ENCODE measurements around the gene RGS9.
"Not testable (repeated sequence)": the region's sequence is repeated elsewhere in the genome, so short reads cannot be mapped to it uniquely, and the experiment has no call there.

The RGS9 gene

DNA sequence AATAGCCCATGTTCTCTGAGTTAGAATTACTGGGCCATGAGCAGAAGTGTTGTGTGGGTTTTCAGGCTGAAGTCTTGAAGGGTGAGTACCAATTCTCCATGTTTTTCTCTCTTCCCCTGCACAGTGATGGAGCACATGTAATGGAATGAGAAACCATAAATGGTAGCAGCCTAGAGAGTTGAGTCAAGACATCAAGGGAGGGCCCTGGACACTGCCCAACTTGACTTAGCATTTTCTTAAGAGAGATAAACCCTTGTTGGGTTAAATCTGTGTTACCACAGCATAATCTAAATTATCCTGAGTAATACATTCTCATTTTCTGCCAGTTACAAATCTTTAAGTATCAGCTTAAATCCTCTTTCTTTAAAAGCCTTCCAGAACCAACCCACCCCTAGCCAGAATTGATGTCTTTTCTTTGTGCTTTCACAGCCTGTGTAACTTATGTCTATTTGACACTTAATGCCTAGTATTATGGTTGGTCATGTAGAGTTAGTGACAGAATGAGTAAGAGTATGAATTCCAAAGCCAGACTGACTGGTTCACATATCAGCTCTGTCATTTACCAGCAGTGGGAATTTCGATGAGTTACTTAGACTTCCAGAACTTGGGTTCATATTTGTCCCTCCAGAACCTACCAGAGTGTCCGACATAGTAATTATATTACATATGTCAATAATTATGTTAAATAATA is 27.0 kb upstream of the RGS9 start:
- H3K9me3 ChIP-seq (ENCODE audit: control extremely low read depth in 1 of 5, control insufficient read depth in 4 of 5, insufficient read depth in 2 of 5, low read depth in 1 of 5, low read length in 4 of 5), result peaks cover 0 to 10% (median 0%) of the 10 kb centered on the region in 5 experiments
- CTCF ChIA-PET, result no interaction called here
- no CpG with 5 or more reads among the region's 2 CpGs for WGBS (ENCODE audit: insufficient coverage)
- no peak overlapping the region for H3K4me3 ChIP-seq (ENCODE audit: control insufficient read depth in 1 of 7, extremely low read depth in 1 of 7, insufficient read depth in 4 of 7, low read depth in 2 of 7, low read length in 6 of 7)
- POLR2A ChIA-PET, result no interaction called here
- no peaks in the 10 kb centered on the region for H3K27me3 ChIP-seq (replicated peaks in 2 of 5; ENCODE audit: control insufficient read depth in 4 of 5, insufficient read depth in 5 of 5, low read length in 4 of 5)
- peaks cover 1 to 11% (median 4%) of the 10 kb centered on the region in 4 experiments for H3K4me1 ChIP-seq (ENCODE audit: control extremely low read depth in 1 of 4, control insufficient read depth in 4 of 4, insufficient read depth in 4 of 4, low read length in 3 of 4)
- no peak for DNase-seq
- no peak overlapping the region for H3K27ac ChIP-seq (ENCODE audit: insufficient read depth in 1 of 2, low read depth in 1 of 2, low read length in 2 of 2, poor library complexity in 1 of 2, severe bottlenecking in 2 of 2)
- H3K36me3 ChIP-seq (ENCODE audit: control insufficient read depth in 4 of 4, insufficient read depth in 4 of 4, low read length in 3 of 4), result no peaks in the 10 kb centered on the region

DNA sequence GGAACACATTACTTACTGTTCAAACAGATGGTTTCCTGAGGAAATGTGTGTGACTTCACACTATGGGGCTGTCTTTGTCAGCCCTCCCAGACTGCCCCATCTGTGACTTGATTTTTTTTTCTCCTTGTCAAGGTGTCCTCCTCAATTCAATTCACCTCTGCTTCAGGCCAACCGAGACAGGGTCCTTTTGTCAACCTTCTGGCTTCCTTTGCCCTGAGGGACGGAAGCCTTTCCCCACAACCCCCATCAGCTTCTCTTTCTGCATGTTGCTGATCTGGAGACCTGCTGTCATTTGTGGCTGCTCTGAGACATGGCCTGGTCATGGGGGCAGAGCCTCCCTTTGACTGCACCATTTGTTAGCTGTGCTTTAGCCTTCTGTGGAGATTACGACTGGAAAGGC is 21.3 kb upstream of the RGS9 start:
- DNase-seq, result peak; percentile 42 to 93 (median 85)
- ChIA-PET CTCF (interaction anchor here (1.0 to 1.9 kb wide), 2 partner anchors 17 to 19 kb away, joined by 4 to 5 read pairs; no protein-coding TSS in a partner anchor), POLR2A (interaction anchor here (1.0 kb wide), 1 partner anchor 21 kb away, joined by 3 read pairs; the partner anchor contains the start of gene RGS9)
- peaks cover 7 to 27% (median 18%) of the 10 kb centered on the region in 4 experiments for H3K4me1 ChIP-seq (ENCODE audit: control extremely low read depth in 1 of 4, control insufficient read depth in 4 of 4, insufficient read depth in 4 of 4, low read length in 3 of 4)
- no peaks in the 10 kb centered on the region for H3K27me3 ChIP-seq (replicated peaks in 2 of 5; ENCODE audit: control insufficient read depth in 4 of 5, insufficient read depth in 5 of 5, low read length in 4 of 5)
- no peaks in the 10 kb centered on the region for H3K9me3 ChIP-seq (ENCODE audit: control extremely low read depth in 1 of 5, control insufficient read depth in 4 of 5, insufficient read depth in 2 of 5, low read depth in 1 of 5, low read length in 4 of 5)
- H3K36me3 ChIP-seq (ENCODE audit: control insufficient read depth in 4 of 4, insufficient read depth in 4 of 4, low read length in 3 of 4), result no peaks in the 10 kb centered on the region
- peak overlapping the region in 1 of 7 experiments; percentile 48 for H3K4me3 ChIP-seq (ENCODE audit: control insufficient read depth in 1 of 7, extremely low read depth in 1 of 7, insufficient read depth in 4 of 7, low read depth in 2 of 7, low read length in 6 of 7)
- peak overlapping the region in 1 of 2 experiments; percentile 19 for H3K27ac ChIP-seq (ENCODE audit: insufficient read depth in 1 of 2, low read depth in 1 of 2, low read length in 2 of 2, poor library complexity in 1 of 2, severe bottlenecking in 2 of 2)
- WGBS (ENCODE audit: insufficient coverage), result 6% methylated on average over 2 of the region's 3 CpGs

DNA sequence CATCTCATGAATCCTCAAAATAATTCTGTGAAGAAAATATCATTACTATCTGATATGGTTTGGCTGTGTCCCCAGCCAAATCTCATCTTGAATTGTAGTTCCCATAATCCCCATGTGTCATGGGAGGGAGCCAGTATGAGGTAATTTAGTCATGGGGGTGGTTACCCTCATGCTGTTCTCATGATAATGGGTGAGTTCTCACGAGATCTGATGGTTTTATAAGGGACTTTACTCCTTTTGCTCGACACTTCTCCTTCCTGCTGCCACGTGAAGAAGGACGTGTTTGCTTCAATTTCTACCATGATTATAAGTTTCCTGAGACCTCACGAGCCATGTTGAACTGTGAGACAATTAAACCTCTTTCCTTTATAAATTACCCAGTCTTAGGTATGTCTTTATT is 20.7 kb upstream of the RGS9 start:
- 21% methylated on average over 3 of the region's 5 CpGs for WGBS (ENCODE audit: insufficient coverage)
- POLR2A ChIA-PET, result interaction anchor here (1.0 kb wide), 1 partner anchor 21 kb away, joined by 3 read pairs; the partner anchor contains the start of gene RGS9
- CTCF ChIA-PET, result interaction anchor here (1.0 to 1.9 kb wide), 2 partner anchors 18 kb away, joined by 4 to 5 read pairs; no protein-coding TSS in a partner anchor

DNA sequence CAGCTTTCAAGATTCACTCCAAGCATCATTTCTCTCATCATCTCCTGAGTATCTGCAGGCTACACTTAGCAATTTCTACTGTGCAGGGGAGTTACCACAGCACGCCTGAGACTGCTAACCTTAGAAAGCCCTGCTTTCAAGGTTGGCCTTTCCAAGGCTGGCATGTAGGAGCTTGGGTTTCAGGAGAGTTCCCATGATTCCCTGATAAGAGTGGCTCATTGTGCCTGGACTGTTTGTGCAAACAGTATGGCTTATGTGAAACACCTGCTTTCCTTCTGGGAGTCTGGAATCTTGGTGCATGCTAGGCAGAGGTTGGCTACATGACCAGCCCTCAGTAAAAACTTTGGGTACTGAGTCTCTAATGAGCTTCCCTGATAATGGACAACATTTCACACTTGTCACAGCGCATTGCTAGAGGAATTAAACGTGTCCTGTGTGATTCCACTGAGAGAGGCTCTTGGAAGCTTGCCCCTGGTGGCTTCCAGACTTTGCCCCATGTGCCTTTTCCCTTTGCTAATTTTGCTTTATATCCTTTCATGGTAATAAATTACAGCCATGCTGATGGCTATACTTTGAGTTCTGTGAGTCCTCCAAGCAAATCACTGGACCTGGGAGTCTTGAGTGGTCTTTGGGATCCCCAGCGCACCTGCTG is 19.7 kb upstream of the RGS9 start:
- H3K36me3 ChIP-seq (ENCODE audit: control insufficient read depth in 4 of 4, insufficient read depth in 4 of 4, low read length in 3 of 4), result no peaks in the 10 kb centered on the region
- CTCF ChIA-PET, result interaction anchor here (0.7 to 1.9 kb wide), 3 partner anchors 10 to 19 kb away, joined by 3 to 5 read pairs (median 4); no protein-coding TSS in a partner anchor
- no peaks in the 10 kb centered on the region for H3K9me3 ChIP-seq (ENCODE audit: control extremely low read depth in 1 of 5, control insufficient read depth in 4 of 5, insufficient read depth in 2 of 5, low read depth in 1 of 5, low read length in 4 of 5)
- H3K27me3 ChIP-seq (replicated peaks in 2 of 5; ENCODE audit: control insufficient read depth in 4 of 5, insufficient read depth in 5 of 5, low read length in 4 of 5), result no peaks in the 10 kb centered on the region
- H3K27ac ChIP-seq (ENCODE audit: insufficient read depth in 1 of 2, low read depth in 1 of 2, low read length in 2 of 2, poor library complexity in 1 of 2, severe bottlenecking in 2 of 2), result no peak overlapping the region
- WGBS (ENCODE audit: insufficient coverage), result 96% methylated on average over 3 of the region's 4 CpGs
- no peak overlapping the region for H3K4me3 ChIP-seq (ENCODE audit: control insufficient read depth in 1 of 7, extremely low read depth in 1 of 7, insufficient read depth in 4 of 7, low read depth in 2 of 7, low read length in 6 of 7)
- no peak for DNase-seq
- POLR2A ChIA-PET, result no interaction called here
- H3K4me1 ChIP-seq (ENCODE audit: control extremely low read depth in 1 of 4, control insufficient read depth in 4 of 4, insufficient read depth in 4 of 4, low read length in 3 of 4), result peaks cover 10 to 38% (median 26%) of the 10 kb centered on the region in 4 experiments

More for the DNA sequence above, 20.7 kb upstream of the RGS9 start:
- H3K4me1 ChIP-seq (ENCODE audit: control extremely low read depth in 1 of 4, control insufficient read depth in 4 of 4, insufficient read depth in 4 of 4, low read length in 3 of 4), result peaks cover 7 to 29% (median 19%) of the 10 kb centered on the region in 4 experiments
- not testable (repeated sequence) for H3K27ac ChIP-seq (ENCODE audit: insufficient read depth in 1 of 2, low read depth in 1 of 2, low read length in 2 of 2, poor library complexity in 1 of 2, severe bottlenecking in 2 of 2); H3K9me3 ChIP-seq (ENCODE audit: control extremely low read depth in 1 of 5, control insufficient read depth in 4 of 5, insufficient read depth in 2 of 5, low read depth in 1 of 5, low read length in 4 of 5); H3K4me3 ChIP-seq (ENCODE audit: control insufficient read depth in 1 of 7, extremely low read depth in 1 of 7, insufficient read depth in 4 of 7, low read depth in 2 of 7, low read length in 6 of 7); H3K27me3 ChIP-seq (replicated peaks in 2 of 5; ENCODE audit: control insufficient read depth in 4 of 5, insufficient read depth in 5 of 5, low read length in 4 of 5); H3K36me3 ChIP-seq (ENCODE audit: control insufficient read depth in 4 of 4, insufficient read depth in 4 of 4, low read length in 3 of 4)
- peak in 2 of 3 donors; percentile 42 to 72 for DNase-seq

DNA sequence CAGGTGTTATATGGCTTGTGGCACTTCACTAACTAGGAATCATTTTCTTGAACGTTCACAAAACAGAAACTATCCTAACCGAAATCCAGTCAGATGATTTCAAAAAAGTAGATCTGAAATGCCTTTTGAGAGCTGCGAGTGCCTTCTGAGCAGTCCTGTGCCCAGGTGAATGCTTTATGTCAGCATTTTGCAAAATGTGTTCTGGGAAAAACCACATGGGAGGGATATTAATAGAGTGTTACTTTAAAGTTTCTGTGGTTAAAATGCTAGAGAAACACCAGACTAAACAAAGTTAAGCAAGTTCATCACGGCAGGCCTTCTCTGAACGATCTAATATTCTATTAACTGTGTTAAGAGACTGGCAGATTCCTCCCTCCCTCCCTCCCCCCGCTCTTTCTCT is 15.8 kb upstream of the RGS9 start:
- ChIA-PET CTCF (interaction anchor here (1.8 kb wide), 1 partner anchor 21 kb away, joined by 5 read pairs; no protein-coding TSS in a partner anchor), POLR2A (no interaction called here)
- Histone ChIP-seq H3K27ac (ENCODE audit: insufficient read depth in 1 of 2, low read depth in 1 of 2, low read length in 2 of 2, poor library complexity in 1 of 2, severe bottlenecking in 2 of 2) (no peak overlapping the region), H3K36me3 (ENCODE audit: control insufficient read depth in 4 of 4, insufficient read depth in 4 of 4, low read length in 3 of 4) (no peaks in the 10 kb centered on the region), H3K9me3 (ENCODE audit: control extremely low read depth in 1 of 5, control insufficient read depth in 4 of 5, insufficient read depth in 2 of 5, low read depth in 1 of 5, low read length in 4 of 5) (no peaks in the 10 kb centered on the region), H3K4me1 (ENCODE audit: control extremely low read depth in 1 of 4, control insufficient read depth in 4 of 4, insufficient read depth in 4 of 4, low read length in 3 of 4) (peaks cover 8 to 34% (median 25%) of the 10 kb centered on the region in 4 experiments), H3K4me3 (ENCODE audit: control insufficient read depth in 1 of 7, extremely low read depth in 1 of 7, insufficient read depth in 4 of 7, low read depth in 2 of 7, low read length in 6 of 7) (no peak overlapping the region), H3K27me3 (replicated peaks in 2 of 5; ENCODE audit: control insufficient read depth in 4 of 5, insufficient read depth in 5 of 5, low read length in 4 of 5) (peaks cover 0 to 2% (median 0%) of the 10 kb centered on the region in 5 experiments)
- 37% methylated on average over 6 of the region's 6 CpGs for WGBS (ENCODE audit: insufficient coverage)
- no peak for DNase-seq

- Histone ChIP-seq H3K36me3 (ENCODE audit: control insufficient read depth in 4 of 4, insufficient read depth in 4 of 4, low read length in 3 of 4) (no peaks in the 10 kb centered on the region), H3K27ac (ENCODE audit: insufficient read depth in 1 of 2, low read depth in 1 of 2, low read length in 2 of 2, poor library complexity in 1 of 2, severe bottlenecking in 2 of 2) (peak overlapping the region in 1 of 2 experiments; percentile 89), H3K9me3 (ENCODE audit: control extremely low read depth in 1 of 5, control insufficient read depth in 4 of 5, insufficient read depth in 2 of 5, low read depth in 1 of 5, low read length in 4 of 5) (no peaks in the 10 kb centered on the region), H3K4me3 (ENCODE audit: control insufficient read depth in 1 of 7, extremely low read depth in 1 of 7, insufficient read depth in 4 of 7, low read depth in 2 of 7, low read length in 6 of 7) (peak overlapping the region in 6 of 7 experiments; percentile 13 to 83 (median 72)), H3K4me1 (ENCODE audit: control extremely low read depth in 1 of 4, control insufficient read depth in 4 of 4, insufficient read depth in 4 of 4, low read length in 3 of 4) (peaks cover 5 to 27% (median 20%) of the 10 kb centered on the region in 4 experiments), H3K27me3 (replicated peaks in 2 of 5; ENCODE audit: control insufficient read depth in 4 of 5, insufficient read depth in 5 of 5, low read length in 4 of 5) (peaks cover 0 to 2% (median 0%) of the 10 kb centered on the region in 5 experiments)
- ChIA-PET POLR2A (interaction anchor here (0.6 to 1.5 kb wide), 2 partner anchors 12 to 93 kb away, joined by 3 to 5 read pairs; no protein-coding TSS in a partner anchor), CTCF (interaction anchor here (1.0 to 1.9 kb wide), 2 partner anchors 19 to 34 kb away, joined by 3 to 6 read pairs; no protein-coding TSS in a partner anchor)
- DNase-seq, result peak; percentile 28 to 82 (median 68)
- WGBS (ENCODE audit: insufficient coverage), result 79% methylated on average over 6 of the region's 12 CpGs
Observed at GRCh38 chr17:65121916-65122806, 15.0 kb upstream of the RGS9 start.
